GM21786 (cell line): ENCODE measurements around the gene TRABD2B.

ENCODE experiments used
- ATAC-seq: cut with Tn5 transposase; IDR thresholded peaks from one replicate; pipeline ENCODE4 v1.9.1; 2021; ENCODE audit not compliant: unreplicated experiment

TRABD2B gene

GRCh38 chr1:47886141-47886540 is 111.0 kb downstream of the TRABD2B start:
- ATAC-seq = no peak

DNA sequence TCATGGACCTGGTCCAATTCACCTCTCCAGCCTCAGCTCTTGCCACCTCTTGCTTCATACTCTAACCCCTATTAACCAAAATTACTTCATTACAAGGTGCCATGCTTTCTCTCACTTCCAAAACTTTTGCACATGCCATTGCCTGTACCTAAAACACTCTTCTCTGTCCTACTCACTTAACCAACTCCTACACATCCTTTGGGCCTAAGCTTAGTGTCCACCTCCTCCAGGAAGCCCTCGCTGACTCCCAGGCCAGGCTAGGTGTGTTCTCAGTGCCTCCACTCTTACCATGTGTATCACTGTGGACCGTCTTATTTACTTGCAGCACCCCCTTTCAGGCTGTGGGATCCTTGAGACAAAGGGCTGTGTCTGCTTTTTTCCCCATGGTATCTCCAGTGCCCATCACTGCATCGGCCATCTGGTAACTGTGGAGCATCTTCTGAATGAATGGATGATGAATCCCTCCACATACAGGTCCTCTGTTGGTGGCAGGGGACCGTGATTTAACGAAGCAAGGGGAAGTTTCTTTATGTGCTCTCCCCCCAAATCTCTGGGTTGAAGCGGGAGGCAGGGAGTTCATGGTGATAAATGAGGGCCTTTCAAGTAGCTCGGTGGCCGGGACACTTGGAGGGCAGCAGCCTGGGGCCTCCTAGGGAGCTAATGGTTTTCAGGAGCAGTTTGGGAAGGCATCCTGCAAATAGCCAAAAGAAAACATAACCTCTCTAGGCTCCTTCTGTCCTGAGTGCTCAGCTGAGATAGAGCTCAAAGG is 111.9 kb downstream of the TRABD2B start:
- no peak for ATAC-seq

GRCh38 chr1:47883963-47884362 is 113.2 kb downstream of the TRABD2B start:
- ATAC-seq = no peak

DNA sequence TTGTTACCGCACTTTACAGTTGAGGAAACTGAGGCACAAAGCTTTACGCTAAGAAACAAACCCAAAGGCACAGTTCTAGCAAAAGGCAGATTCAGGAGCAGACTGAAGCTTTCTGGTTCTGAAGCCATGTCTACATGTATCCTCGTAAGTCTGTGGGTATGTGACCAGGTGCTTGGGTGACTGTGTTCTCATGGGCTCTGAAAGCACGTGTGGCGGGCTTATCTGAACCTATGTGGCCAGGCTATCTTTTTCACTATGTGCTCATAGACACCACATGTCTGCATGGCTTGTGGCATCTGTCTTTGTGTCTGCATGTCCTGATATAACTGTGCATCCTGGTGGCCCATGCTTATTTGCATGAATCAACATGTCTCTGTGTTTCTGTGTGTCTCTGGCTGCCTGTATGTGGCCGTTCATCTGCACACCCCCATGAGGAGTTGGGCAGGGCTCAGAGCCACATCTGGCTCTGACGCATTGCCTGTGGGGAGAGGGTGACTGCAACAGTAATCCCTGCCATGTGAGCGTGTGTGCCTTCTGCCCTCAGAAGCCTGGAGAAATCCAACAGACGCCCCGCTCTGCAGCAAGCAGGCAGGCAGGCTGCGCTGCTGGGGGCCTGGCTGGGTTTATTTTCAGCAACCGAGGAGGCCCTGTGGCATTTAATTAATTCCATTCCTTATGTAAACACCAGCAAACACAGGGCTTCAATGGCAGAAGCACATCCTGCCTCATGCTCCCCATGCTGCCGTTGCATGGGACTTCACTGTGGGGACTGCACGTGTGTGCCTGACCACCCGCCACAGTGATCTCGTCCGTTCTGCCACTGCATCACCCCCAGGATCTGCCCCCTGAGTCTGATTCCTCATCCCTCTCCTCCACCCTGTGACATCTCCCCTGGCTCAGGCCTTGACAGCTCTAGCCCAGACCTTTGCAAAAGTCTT is 115.4 kb downstream of the TRABD2B start:
- no peak for ATAC-seq

DNA sequence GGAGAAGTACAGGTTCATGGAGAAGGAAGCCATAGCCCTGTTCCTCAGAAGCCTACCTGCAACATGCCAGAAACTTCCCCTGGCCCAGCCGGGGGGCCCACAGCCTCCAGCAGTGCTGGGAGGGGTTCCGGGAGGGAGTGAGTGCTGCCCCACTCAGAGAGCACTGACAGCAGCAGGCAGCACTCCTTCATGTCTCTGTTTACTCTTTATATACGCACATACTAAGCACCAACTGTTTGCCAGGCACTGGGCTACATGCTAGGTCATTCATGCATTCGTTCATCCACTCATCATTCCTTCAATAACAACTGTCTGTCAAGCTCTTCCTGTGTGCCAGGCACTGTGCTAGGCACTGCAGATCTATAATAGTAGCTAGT is 120.6 kb downstream of the TRABD2B start:
- ATAC-seq = no peak

DNA sequence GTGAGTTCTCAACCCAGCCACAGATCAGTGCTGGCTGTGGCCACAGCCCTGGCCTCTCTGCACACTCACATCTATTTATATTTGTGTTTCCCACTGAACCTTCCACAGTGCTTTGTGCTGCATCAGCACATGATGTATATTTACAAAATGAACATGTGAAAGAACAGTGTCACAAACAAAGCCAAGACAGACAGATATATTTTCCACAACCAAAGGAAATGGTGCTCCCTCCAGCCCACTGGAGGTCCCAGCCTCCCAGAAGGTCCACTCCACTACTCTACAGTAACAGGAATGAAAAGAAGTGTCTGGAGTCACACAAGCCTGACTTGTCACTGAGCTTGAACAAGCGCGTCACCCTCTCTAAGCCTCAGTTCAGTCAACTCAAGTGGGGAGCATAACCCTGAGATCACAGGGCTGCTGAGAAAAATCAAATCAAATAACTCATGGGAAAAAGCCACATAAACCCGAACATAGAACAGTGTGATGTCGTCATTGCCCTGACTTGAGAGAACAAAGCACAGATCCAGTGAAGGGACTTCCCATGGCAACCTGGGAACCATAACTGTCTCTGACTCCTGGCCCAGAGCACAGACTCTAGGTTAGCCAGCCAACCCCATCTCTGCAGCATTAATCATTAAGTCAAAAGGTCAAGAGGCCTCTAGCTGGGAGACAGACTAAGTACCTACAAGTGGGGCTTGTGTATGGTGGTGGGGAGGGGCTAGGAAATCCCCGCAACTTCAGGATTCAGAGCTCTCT is 121.2 kb downstream of the TRABD2B start:
- ATAC-seq = no peak

GRCh38 chr1:47875036-47875435 is 122.1 kb downstream of the TRABD2B start:
- no peak for ATAC-seq

DNA sequence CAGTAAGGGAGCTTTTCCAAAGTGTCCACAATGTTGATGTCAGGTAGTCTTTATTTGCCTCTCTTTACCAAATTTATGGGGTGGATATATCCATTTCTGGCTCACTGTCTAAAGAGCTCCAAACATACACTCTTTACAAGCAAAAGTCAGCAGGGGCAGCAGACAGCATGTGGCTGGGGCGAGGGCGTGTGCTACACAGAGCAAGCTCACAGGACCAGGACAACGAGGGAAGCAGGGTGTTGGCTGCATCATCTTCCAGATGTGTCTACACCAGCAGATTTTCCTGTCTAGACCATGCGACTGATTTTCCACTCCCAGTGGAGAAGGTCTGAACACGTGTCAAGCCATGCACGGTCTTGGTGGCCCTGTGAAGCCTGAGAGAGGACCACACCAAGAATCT is 123.8 kb downstream of the TRABD2B start:
- ATAC-seq = no peak

GRCh38 chr1:47872886-47873285 is 124.3 kb downstream of the TRABD2B start:
- no peak for ATAC-seq

DNA sequence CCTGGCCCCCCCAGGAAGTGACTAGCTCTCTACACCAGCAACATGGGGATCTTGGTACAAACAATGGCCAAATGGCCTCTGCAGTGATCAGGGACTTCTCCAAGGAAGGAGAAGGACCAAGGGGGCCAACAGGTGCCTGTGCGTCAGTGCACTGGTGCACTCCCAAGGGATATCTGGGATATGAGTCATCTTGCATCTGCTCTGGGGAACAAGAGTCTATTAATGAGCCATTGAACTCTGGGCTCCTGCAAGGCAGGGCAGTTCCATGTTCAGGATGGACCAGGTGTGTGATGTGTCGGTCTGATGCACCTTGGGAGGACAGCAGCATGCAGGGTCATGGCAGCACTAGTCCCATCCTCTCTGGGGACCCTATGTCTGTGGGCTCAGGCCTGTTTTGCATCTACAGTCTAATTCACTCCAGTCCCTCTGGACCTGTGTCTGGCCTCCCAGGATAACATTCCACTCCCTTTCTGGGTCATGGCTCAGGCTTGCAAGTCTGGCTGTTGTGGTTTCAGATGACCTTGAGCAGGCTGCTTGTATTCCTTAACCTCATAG is 125.3 kb downstream of the TRABD2B start:
- ATAC-seq = no peak

DNA sequence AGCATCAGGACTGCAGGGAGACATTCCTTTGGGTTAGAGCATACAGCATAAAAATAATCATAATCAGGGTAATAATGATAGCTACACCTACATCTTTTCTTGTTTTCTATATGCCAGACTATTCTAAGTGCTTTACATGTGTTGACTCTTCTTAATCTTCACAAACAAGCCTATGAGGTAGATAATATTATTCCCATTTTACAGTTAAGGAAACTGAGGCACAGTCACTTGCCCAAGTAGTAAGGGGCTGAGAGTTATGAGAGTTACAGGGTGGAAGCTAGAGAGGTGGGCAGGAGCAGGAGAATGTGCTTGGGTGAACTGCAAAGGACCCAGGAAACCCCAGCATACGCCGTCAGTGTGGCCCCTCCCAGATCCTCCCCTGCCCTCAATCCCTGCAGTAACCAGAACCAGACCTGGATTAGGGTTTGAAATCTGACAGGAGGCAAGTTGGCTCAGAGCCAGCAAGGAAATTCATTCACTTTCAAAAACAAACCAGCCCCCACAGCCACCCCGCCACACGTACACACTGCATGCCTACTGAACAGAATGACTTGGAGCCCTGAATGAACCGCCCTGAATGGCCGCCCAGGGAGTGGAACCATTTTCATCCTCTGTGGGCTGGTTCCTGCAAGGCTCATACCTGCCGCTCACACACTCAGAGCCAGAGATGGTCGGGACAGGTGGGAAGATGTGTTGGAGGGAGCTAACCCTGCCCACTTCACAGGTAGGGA is 126.1 kb downstream of the TRABD2B start:
- ATAC-seq = no peak

GRCh38 chr1:47870480-47870879 is 126.7 kb downstream of the TRABD2B start:
- no peak for ATAC-seq

GRCh38 chr1:47868348-47868676 is 128.9 kb downstream of the TRABD2B start:
- ATAC-seq = no peak

GRCh38 chr1:47867438-47868347 is 129.5 kb downstream of the TRABD2B start:
- no peak for ATAC-seq

GRCh38 chr1:47866601-47867437 is 130.4 kb downstream of the TRABD2B start:
- ATAC-seq = no peak

DNA sequence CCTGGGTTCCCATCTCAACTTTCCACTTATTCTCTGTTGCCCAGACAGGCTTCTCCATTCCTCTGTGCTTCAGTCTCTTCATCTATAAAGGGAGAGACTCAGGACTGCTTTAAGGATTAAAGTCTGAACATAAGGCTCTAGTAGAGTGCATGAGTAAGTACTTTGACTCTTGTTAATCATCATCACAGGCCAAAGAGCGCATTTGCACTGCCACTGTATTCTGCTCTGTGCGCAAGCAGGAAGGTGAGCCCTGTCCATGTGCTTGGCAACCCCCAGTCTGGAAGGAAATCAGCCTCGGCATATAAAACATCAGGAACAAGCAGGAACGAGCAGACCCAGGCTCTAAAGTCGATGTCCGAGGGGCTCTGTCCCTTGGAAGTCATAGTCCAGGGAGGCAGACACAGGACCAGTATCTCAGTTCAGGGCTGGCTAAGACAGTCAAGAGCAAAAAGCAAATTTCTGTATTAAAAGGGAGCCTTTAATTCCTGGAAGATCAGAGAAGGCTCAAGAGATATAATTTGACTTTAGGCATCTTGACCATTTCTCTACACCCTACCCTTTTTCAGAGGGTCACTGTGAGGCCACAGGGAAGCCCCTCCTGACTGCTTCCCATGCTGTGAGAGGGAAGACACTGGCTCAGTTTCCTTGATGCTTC is 131.2 kb downstream of the TRABD2B start:
- no peak for ATAC-seq

DNA sequence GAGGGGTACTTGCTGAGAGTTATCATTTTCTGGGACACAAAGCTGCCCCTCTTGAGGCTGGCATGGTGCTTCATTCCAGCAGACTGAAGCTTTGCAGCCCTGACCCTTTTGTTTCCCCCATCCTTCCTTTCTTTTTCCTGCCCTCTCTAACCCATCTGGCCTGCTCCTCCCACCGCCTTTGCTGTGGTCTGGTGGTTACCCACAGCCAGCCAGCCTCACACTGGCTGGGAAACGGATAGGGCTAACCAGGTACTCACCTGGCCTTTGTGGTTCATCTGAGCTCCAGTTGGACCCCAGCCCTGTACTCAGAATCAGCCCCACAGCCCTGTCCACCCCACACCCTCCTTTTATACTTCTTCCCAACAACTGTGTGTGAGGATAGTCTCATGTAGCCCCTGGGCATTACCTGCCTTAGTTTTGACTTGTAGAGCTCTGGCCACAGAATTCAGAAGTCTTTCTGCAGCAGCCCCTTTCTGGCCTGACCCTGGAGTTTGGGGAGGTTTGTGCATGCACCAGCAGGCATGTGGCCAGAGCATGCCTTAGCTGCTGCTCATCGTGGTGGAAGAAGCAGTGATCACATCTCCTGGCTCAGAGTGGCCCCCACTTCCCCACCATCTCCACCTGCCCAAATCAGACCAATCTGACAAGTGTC is 138.0 kb downstream of the TRABD2B start:
- no peak for ATAC-seq

DNA sequence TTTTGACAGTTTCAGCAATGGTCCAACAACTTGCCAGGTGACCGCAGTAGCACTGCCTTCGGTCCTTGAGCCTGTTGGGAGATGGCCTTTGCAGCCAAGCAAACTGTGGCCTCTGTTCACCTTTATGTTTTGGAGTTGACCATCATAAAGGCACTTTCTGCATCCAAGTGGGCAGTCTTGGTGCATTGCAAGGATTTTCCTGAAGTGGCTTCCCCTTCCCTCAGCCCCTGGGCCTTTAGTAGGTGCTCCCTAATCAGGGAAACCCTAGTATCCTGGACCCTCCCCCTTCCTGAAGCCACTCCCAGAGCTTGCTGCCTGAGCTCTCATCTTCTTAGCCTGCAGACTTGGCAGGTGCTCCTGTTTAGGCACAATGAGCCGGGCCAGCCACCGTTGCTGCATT is 140.2 kb downstream of the TRABD2B start:
- no peak for ATAC-seq
